Fibroblast of lung (primary cell): ENCODE data around the gene OLFM1. TPM values are rescaled to one million over a fixed set of nuclear protein-coding genes. Genes with fewer than 3 reads are reported as not detected.

Source experiments
- DNase-seq, 2 donors: peaks; one replicate each; pipeline versions ENCODE4 v3.0.0 to v3.0.0-alpha.2; 2010; ENCODE audit warnings: low read depth in 2 of 2
- H2AFZ ChIP-seq: 2 replicates; pipeline ENCODE4 v1.5.1; 2012; ENCODE audit warnings: low read length, control low read depth, inconsistent platforms
- H3K27ac ChIP-seq: 2 replicates; pipeline ENCODE4 v1.5.1; 2011; ENCODE audit warnings: low read length, control low read depth; ENCODE audit not compliant: insufficient read depth
- H3K27me3 ChIP-seq: 2 replicates; pipeline ENCODE4 v1.5.1; 2011; ENCODE audit warnings: mild to moderate bottlenecking, low read length; ENCODE audit not compliant: control insufficient read depth, insufficient read depth
- H3K36me3 ChIP-seq: 2 replicates; pipeline ENCODE4 v1.5.1; 2011; ENCODE audit warnings: low read length; ENCODE audit not compliant: control insufficient read depth, insufficient read depth
- H3K4me1 ChIP-seq: 2 replicates; pipeline ENCODE4 v1.5.1; 2011; ENCODE audit warnings: low read length; ENCODE audit not compliant: control insufficient read depth, insufficient read depth; ENCODE audit errors: extremely low read depth
- H3K4me2 ChIP-seq: 2 replicates; pipeline ENCODE4 v1.5.1; 2011; ENCODE audit warnings: low read length, control low read depth; ENCODE audit not compliant: insufficient read depth; ENCODE audit errors: extremely low read depth
- H3K4me3 ChIP-seq, 4 experiments: fragments of 200-600 bp in 1 of 4; sonication (generic) in 1 of 4; replicated peaks in 1 of 4; 2 replicates each; pipeline ENCODE4 v1.5.1; 2011 to 2016; ENCODE audit warnings: low read length in 4 of 4, low read depth in 3 of 4, mild to moderate bottlenecking in 3 of 4, control low read depth in 2 of 4, inconsistent platforms in 1 of 4, mixed read lengths in 1 of 4; ENCODE audit not compliant: insufficient read depth in 1 of 4; ENCODE audit errors: control extremely low read depth in 1 of 4
- H3K79me2 ChIP-seq: 2 replicates; pipeline ENCODE4 v1.5.1; 2012; ENCODE audit warnings: mild to moderate bottlenecking, low read length, inconsistent platforms; ENCODE audit not compliant: control insufficient read depth, insufficient read depth
- H3K9ac ChIP-seq: 2 replicates; pipeline ENCODE4 v1.5.1; 2011; ENCODE audit warnings: mild to moderate bottlenecking, low read length, control low read depth; ENCODE audit not compliant: insufficient read depth
- H3K9me3 ChIP-seq: 2 replicates; pipeline ENCODE4 v1.5.1; 2012; ENCODE audit warnings: low read depth, low read length; ENCODE audit not compliant: control insufficient read depth, insufficient read depth
- H4K20me1 ChIP-seq: 2 replicates; pipeline ENCODE4 v1.5.1; 2011; ENCODE audit warnings: low read length; ENCODE audit not compliant: control insufficient read depth, insufficient read depth; ENCODE audit errors: extremely low read depth
- EZH2 ChIP-seq: IDR thresholded peaks from 2 replicates; pipeline ENCODE4 v1.5.1; 2012; ENCODE audit warnings: low read length, control low read depth, mild to moderate bottlenecking; ENCODE audit errors: missing control alignments
- polyA plus RNA-seq, 2 donors: library from polyadenylated mRNA; depleted of rRNA in 1 of 2; stranded (reverse) in 1 of 2; unstranded in 1 of 2; fragments of >200 nt; gene quantifications; 2 replicates each; pipeline ENCODE4 v1.2.1, GENCODE V29; 2011 to 2012; ENCODE audit warnings: missing spikeins in 1 of 2
- total RNA-seq: library from RNA; depleted of rRNA; stranded (reverse); fragments of >200 nt; gene quantifications from 2 replicates; pipeline ENCODE4 v1.2.1, GENCODE V29; 2014
- TF ChIP-seq, protein P1 (sequence below), 2 donors: IDR thresholded peaks in 1 of 2; conservative IDR thresholded peaks in 1 of 2; 1 replicate in 1 of 2; 2 replicates in 1 of 2; pipeline ENCODE4 v1.5.1; 2011 to 2012; ENCODE audit warnings: low read length in 2 of 2, control low read depth in 1 of 2, inconsistent platforms in 1 of 2, low read depth in 1 of 2, mild to moderate bottlenecking in 1 of 2

OLFM1 gene
- total and polyA plus RNA-seq, 2 donors (not counting 1 experiment from before 2014, with no cell fraction given) = 2.0 to 7.6 TPM

DNA sequence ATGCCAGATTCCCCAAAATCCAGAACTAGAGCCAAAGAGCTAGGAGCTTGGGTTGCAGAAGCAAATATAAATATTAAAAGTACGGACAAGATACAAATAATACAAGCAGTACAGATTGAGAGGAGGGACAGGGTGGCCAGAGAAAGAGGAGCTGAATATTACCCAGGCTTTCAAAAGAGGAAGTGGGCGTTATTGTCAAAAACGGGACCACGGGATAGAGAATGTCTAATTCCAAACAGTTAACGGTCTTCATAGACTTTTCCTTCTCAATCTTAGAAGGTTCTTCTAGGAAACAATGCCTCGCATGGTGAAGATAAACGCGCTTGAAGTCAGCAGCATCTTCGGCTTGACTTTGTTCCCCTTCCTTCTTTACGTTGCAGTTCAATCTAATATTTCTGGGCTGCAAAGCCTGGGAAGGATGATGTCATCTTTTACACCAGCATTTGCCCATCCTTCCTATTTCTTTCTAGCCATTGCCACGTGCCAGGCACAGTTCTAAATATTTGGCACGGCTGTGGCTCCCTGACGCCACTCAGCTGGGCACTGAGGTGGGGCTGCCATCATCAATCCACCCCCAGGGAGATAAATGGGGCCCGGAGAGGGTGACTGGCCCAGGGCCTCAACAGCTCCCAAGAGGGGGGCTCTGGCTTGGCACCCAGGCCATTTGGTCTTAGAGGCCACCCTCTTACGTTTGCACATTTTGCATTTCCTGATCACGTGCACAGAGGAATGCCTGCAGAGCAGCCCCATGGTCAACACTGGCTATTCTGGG lies 16.3 kb upstream of the OLFM1 start:
- Histone ChIP-seq H3K4me2 (no peak overlapping the region), H3K27me3 (no peaks in the 10 kb centered on the region)

DNA sequence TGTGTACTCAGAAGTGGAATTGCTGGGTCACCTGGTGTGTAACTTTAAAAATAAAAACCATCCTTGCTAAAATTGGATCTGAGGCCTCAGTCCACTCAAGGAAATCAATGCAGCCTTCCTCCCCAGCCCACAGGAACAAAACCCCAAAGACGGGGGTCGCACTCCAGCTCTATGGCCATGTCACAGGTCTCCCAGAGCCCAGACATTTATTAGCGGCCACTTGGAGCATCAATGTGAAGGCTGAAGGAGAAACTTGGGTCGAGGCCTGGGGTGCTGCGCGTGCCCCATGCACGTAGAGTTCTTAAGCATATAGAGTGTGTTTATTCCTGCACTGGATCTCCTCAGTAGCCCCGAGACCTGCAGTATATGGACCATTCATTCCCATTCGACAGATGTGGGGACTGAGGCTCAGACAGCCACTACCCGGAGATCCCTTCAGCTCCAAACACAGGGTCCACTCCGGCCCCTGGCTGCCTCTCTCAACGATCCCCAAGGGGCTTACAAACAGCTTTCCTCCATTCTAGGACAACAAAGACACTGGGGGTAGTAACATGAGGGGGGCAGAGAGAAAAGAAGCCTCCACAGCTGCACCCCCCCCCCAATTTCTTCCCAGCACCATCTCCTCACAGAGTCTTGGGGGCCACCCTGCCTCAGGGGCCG lies 14.3 kb upstream of the OLFM1 start:
- no peaks in the 10 kb centered on the region for H3K36me3 ChIP-seq
- H3K27ac ChIP-seq = no peak overlapping the region
- H4K20me1 ChIP-seq = no peaks in the 10 kb centered on the region
- H3K4me3 ChIP-seq = no peak overlapping the region
- H3K9me3 ChIP-seq = no peaks in the 10 kb centered on the region
- no peak overlapping the region for H2AFZ ChIP-seq
- no peaks in the 10 kb centered on the region for H3K27me3 ChIP-seq
- no peak overlapping the region for H3K4me2 ChIP-seq
- H3K4me1 ChIP-seq = no peaks in the 10 kb centered on the region
- H3K79me2 ChIP-seq = no peaks in the 10 kb centered on the region
- DNase-seq = no peak
- H3K9ac ChIP-seq = no peak overlapping the region
- no peak for TF ChIP-seq EZH2
- TF ChIP-seq, protein P1, sequence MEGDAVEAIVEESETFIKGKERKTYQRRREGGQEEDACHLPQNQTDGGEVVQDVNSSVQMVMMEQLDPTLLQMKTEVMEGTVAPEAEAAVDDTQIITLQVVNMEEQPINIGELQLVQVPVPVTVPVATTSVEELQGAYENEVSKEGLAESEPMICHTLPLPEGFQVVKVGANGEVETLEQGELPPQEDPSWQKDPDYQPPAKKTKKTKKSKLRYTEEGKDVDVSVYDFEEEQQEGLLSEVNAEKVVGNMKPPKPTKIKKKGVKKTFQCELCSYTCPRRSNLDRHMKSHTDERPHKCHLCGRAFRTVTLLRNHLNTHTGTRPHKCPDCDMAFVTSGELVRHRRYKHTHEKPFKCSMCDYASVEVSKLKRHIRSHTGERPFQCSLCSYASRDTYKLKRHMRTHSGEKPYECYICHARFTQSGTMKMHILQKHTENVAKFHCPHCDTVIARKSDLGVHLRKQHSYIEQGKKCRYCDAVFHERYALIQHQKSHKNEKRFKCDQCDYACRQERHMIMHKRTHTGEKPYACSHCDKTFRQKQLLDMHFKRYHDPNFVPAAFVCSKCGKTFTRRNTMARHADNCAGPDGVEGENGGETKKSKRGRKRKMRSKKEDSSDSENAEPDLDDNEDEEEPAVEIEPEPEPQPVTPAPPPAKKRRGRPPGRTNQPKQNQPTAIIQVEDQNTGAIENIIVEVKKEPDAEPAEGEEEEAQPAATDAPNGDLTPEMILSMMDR (conservative IDR thresholded peaks at IDR 0.05 in 1 of 2, IDR thresholded peaks at IDR 0.05 in 1 of 2; ENCODE audit: low read depth in 1 of 2, low read length in 2 of 2) = no peak

More for the DNA sequence above, 16.3 kb upstream of the OLFM1 start:
- TF ChIP-seq, protein P1 (conservative IDR thresholded peaks at IDR 0.05 in 1 of 2, IDR thresholded peaks at IDR 0.05 in 1 of 2; ENCODE audit: low read depth in 1 of 2, low read length in 2 of 2) = no peak
- TF ChIP-seq EZH2 = no peak
- no peak overlapping the region for H3K9ac ChIP-seq
- H3K27ac ChIP-seq = no peak overlapping the region
- no peaks in the 10 kb centered on the region for H3K79me2 ChIP-seq
- H3K9me3 ChIP-seq = no peaks in the 10 kb centered on the region
- H3K4me3 ChIP-seq = no peak overlapping the region
- H4K20me1 ChIP-seq = no peaks in the 10 kb centered on the region
- no peaks in the 10 kb centered on the region for H3K36me3 ChIP-seq
- H3K4me1 ChIP-seq = no peaks in the 10 kb centered on the region
- no peak for DNase-seq
- no peak overlapping the region for H2AFZ ChIP-seq

- Histone ChIP-seq H3K79me2 (no peaks in the 10 kb centered on the region), H3K36me3 (no peaks in the 10 kb centered on the region), H3K9me3 (no peaks in the 10 kb centered on the region), H3K4me3 (no peak overlapping the region), H3K27me3 (no peaks in the 10 kb centered on the region), H3K9ac (no peak overlapping the region), H3K27ac (no peak overlapping the region), H3K4me1 (no peaks in the 10 kb centered on the region), H4K20me1 (no peaks in the 10 kb centered on the region), H3K4me2 (no peak overlapping the region), H2AFZ (no peak overlapping the region)
- TF ChIP-seq, protein P1 (conservative IDR thresholded peaks at IDR 0.05 in 1 of 2, IDR thresholded peaks at IDR 0.05 in 1 of 2; ENCODE audit: low read depth in 1 of 2, low read length in 2 of 2) = no peak
- no peak for TF ChIP-seq EZH2
- DNase-seq = no peak
Measured at GRCh38 chr9:135073741-135074305, 13.6 kb upstream of the OLFM1 start.
